ENCODE results near the gene OR9G1.

The OR9G1 gene

GRCh38 chr11:56748597-56748996 is 49.7 kb downstream of the OR9G1 start, which contains the start of gene OR9G4:
OR9G4 (minus strand) TSS chr11:56748697; CDS start chr11:56743766, 4,931 bp downstream.
- no peak for ATAC-seq (ENCODE audit: low read depth)
- Histone ChIP-seq H3K36me3 (ENCODE audit: low read depth) (no peaks in the 10 kb centered on the region), H3K4me3 (ENCODE audit: severe bottlenecking) (no peak within 1 kb of the TSS), H3K9me3 (ENCODE audit: severe bottlenecking) (no peaks in the 10 kb centered on the region), H3K27ac (ENCODE audit: poor library complexity, severe bottlenecking) (no peak within 1 kb of the TSS), H3K4me1 (ENCODE audit: insufficient read depth, poor library complexity, severe bottlenecking) (no peaks in the 10 kb centered on the region), H3K27me3 (ENCODE audit: insufficient read depth, poor library complexity, severe bottlenecking) (no peaks in the 10 kb centered on the region)
- no peak for TF ChIP-seq CTCF (IDR thresholded peaks at IDR 0.05; ENCODE audit: poor library complexity, severe bottlenecking)
- no peak for DNase-seq (ENCODE audit: low spot score)

GRCh38 chr11:56750190-56750589 is 51.3 kb downstream of the OR9G1 start:
- Histone ChIP-seq H3K27ac (ENCODE audit: poor library complexity, severe bottlenecking) (no peak overlapping the region), H3K9me3 (ENCODE audit: severe bottlenecking) (no peaks in the 10 kb centered on the region), H3K36me3 (ENCODE audit: low read depth) (no peaks in the 10 kb centered on the region), H3K27me3 (ENCODE audit: insufficient read depth, poor library complexity, severe bottlenecking) (no peaks in the 10 kb centered on the region), H3K4me1 (ENCODE audit: insufficient read depth, poor library complexity, severe bottlenecking) (no peaks in the 10 kb centered on the region), H3K4me3 (ENCODE audit: severe bottlenecking) (no peak overlapping the region)
- TF ChIP-seq CTCF (IDR thresholded peaks at IDR 0.05; ENCODE audit: poor library complexity, severe bottlenecking), result no peak
- DNase-seq (ENCODE audit: low spot score) (no peak), ATAC-seq (ENCODE audit: low read depth) (no peak)

GRCh38 chr11:56751480-56751879 is 52.6 kb downstream of the OR9G1 start:
- no peak overlapping the region for H3K27ac ChIP-seq (ENCODE audit: poor library complexity, severe bottlenecking)
- DNase-seq (ENCODE audit: low spot score), result no peak
- no peak for TF ChIP-seq CTCF (IDR thresholded peaks at IDR 0.05; ENCODE audit: poor library complexity, severe bottlenecking)

More at GRCh38 chr11:56751480-56751879, 52.6 kb downstream of the OR9G1 start:
- no peaks in the 10 kb centered on the region for H3K9me3 ChIP-seq (ENCODE audit: severe bottlenecking)
- no peaks in the 10 kb centered on the region for H3K4me1 ChIP-seq (ENCODE audit: insufficient read depth, poor library complexity, severe bottlenecking)
- no peak overlapping the region for H3K4me3 ChIP-seq (ENCODE audit: severe bottlenecking)
- no peak for ATAC-seq (ENCODE audit: low read depth)
- no peaks in the 10 kb centered on the region for H3K27me3 ChIP-seq (ENCODE audit: insufficient read depth, poor library complexity, severe bottlenecking)
- no peaks in the 10 kb centered on the region for H3K36me3 ChIP-seq (ENCODE audit: low read depth)

Data from RWPE2 (cell line).